Fibroblast of lung (primary cell): ENCODE measurements around the gene BTBD9. TPM values are rescaled to one million over a fixed set of nuclear protein-coding genes. Genes with fewer than 3 reads are reported as not detected.
A peak's percentile ranks its signal among the peaks of the same experiment; 100 is the strongest.

Experiments
- DNase-seq, 2 donors: peaks; one replicate each; pipeline versions ENCODE4 v3.0.0 to v3.0.0-alpha.2; 2010; ENCODE audit warnings: low read depth in 2 of 2
- H2AFZ ChIP-seq: 2 replicates; pipeline ENCODE4 v1.5.1; 2012; ENCODE audit warnings: low read length, control low read depth, inconsistent platforms
- H3K27ac ChIP-seq: 2 replicates; pipeline ENCODE4 v1.5.1; 2011; ENCODE audit warnings: low read length, control low read depth; ENCODE audit not compliant: insufficient read depth
- H3K27me3 ChIP-seq: 2 replicates; pipeline ENCODE4 v1.5.1; 2011; ENCODE audit warnings: mild to moderate bottlenecking, low read length; ENCODE audit not compliant: control insufficient read depth, insufficient read depth
- H3K36me3 ChIP-seq: 2 replicates; pipeline ENCODE4 v1.5.1; 2011; ENCODE audit warnings: low read length; ENCODE audit not compliant: control insufficient read depth, insufficient read depth
- H3K4me1 ChIP-seq: 2 replicates; pipeline ENCODE4 v1.5.1; 2011; ENCODE audit warnings: low read length; ENCODE audit not compliant: control insufficient read depth, insufficient read depth; ENCODE audit errors: extremely low read depth
- H3K4me2 ChIP-seq: 2 replicates; pipeline ENCODE4 v1.5.1; 2011; ENCODE audit warnings: low read length, control low read depth; ENCODE audit not compliant: insufficient read depth; ENCODE audit errors: extremely low read depth
- H3K4me3 ChIP-seq, 4 experiments: fragments of 200-600 bp in 1 of 4; sonication (generic) in 1 of 4; replicated peaks in 1 of 4; 2 replicates each; pipeline ENCODE4 v1.5.1; 2011 to 2016; ENCODE audit warnings: low read length in 4 of 4, low read depth in 3 of 4, mild to moderate bottlenecking in 3 of 4, control low read depth in 2 of 4, inconsistent platforms in 1 of 4, mixed read lengths in 1 of 4; ENCODE audit not compliant: insufficient read depth in 1 of 4; ENCODE audit errors: control extremely low read depth in 1 of 4
- H3K79me2 ChIP-seq: 2 replicates; pipeline ENCODE4 v1.5.1; 2012; ENCODE audit warnings: mild to moderate bottlenecking, low read length, inconsistent platforms; ENCODE audit not compliant: control insufficient read depth, insufficient read depth
- H3K9ac ChIP-seq: 2 replicates; pipeline ENCODE4 v1.5.1; 2011; ENCODE audit warnings: mild to moderate bottlenecking, low read length, control low read depth; ENCODE audit not compliant: insufficient read depth
- H3K9me3 ChIP-seq: 2 replicates; pipeline ENCODE4 v1.5.1; 2012; ENCODE audit warnings: low read depth, low read length; ENCODE audit not compliant: control insufficient read depth, insufficient read depth
- H4K20me1 ChIP-seq: 2 replicates; pipeline ENCODE4 v1.5.1; 2011; ENCODE audit warnings: low read length; ENCODE audit not compliant: control insufficient read depth, insufficient read depth; ENCODE audit errors: extremely low read depth
- CTCF ChIP-seq, 2 donors: IDR thresholded peaks in 1 of 2; conservative IDR thresholded peaks in 1 of 2; 1 replicate in 1 of 2; 2 replicates in 1 of 2; pipeline ENCODE4 v1.5.1; 2011 to 2012; ENCODE audit warnings: low read length in 2 of 2, control low read depth in 1 of 2, inconsistent platforms in 1 of 2, low read depth in 1 of 2, mild to moderate bottlenecking in 1 of 2
- EZH2 ChIP-seq: IDR thresholded peaks from 2 replicates; pipeline ENCODE4 v1.5.1; 2012; ENCODE audit warnings: low read length, control low read depth, mild to moderate bottlenecking; ENCODE audit errors: missing control alignments
- polyA plus RNA-seq, 2 donors: library from polyadenylated mRNA; depleted of rRNA in 1 of 2; stranded (reverse) in 1 of 2; unstranded in 1 of 2; fragments of >200 nt; gene quantifications; 2 replicates each; pipeline ENCODE4 v1.2.1, GENCODE V29; 2011 to 2012; ENCODE audit warnings: missing spikeins in 1 of 2
- total RNA-seq: library from RNA; depleted of rRNA; stranded (reverse); fragments of >200 nt; gene quantifications from 2 replicates; pipeline ENCODE4 v1.2.1, GENCODE V29; 2014

The BTBD9 gene
- total and polyA plus RNA-seq, 2 donors (not counting 1 experiment from before 2014, with no cell fraction given): 7.7 to 13.4 TPM

GRCh38 chr6:38367231-38367630 lies 272.5 kb downstream of the BTBD9 start:
- DNase-seq: peak in 1 of 2 donors; percentile 41
- H3K27me3 ChIP-seq: no peaks in the 10 kb centered on the region
- no peak overlapping the region for H3K27ac ChIP-seq
- H3K9ac ChIP-seq: no peak overlapping the region
- no peaks in the 10 kb centered on the region for H4K20me1 ChIP-seq
- H3K4me1 ChIP-seq: no peaks in the 10 kb centered on the region
- no peaks in the 10 kb centered on the region for H3K36me3 ChIP-seq
- H3K4me3 ChIP-seq: no peak overlapping the region
- TF ChIP-seq EZH2 (no peak), CTCF (conservative IDR thresholded peaks at IDR 0.05 in 1 of 2, IDR thresholded peaks at IDR 0.05 in 1 of 2; ENCODE audit: low read depth in 1 of 2, low read length in 2 of 2) (no peak)
- H3K4me2 ChIP-seq: no peak overlapping the region
- H3K79me2 ChIP-seq: no peaks in the 10 kb centered on the region
- no peak overlapping the region for H2AFZ ChIP-seq
- no peaks in the 10 kb centered on the region for H3K9me3 ChIP-seq

GRCh38 chr6:38366234-38366633 lies 273.5 kb downstream of the BTBD9 start:
- Histone ChIP-seq H3K9ac (no peak overlapping the region), H3K4me1 (no peaks in the 10 kb centered on the region), H3K36me3 (no peaks in the 10 kb centered on the region), H2AFZ (no peak overlapping the region), H3K4me2 (no peak overlapping the region), H3K9me3 (no peaks in the 10 kb centered on the region), H3K79me2 (no peaks in the 10 kb centered on the region), H3K27me3 (no peaks in the 10 kb centered on the region), H4K20me1 (no peaks in the 10 kb centered on the region), H3K4me3 (no peak overlapping the region), H3K27ac (no peak overlapping the region)
- no peak for DNase-seq
- TF ChIP-seq CTCF (conservative IDR thresholded peaks at IDR 0.05 in 1 of 2, IDR thresholded peaks at IDR 0.05 in 1 of 2; ENCODE audit: low read depth in 1 of 2, low read length in 2 of 2) (no peak), EZH2 (no peak)

GRCh38 chr6:38364775-38365174 lies 275.0 kb downstream of the BTBD9 start:
- Histone ChIP-seq H3K4me1 (no peaks in the 10 kb centered on the region), H3K9ac (no peak overlapping the region), H3K27me3 (no peaks in the 10 kb centered on the region), H3K27ac (no peak overlapping the region), H2AFZ (no peak overlapping the region), H3K4me3 (no peak overlapping the region), H3K36me3 (no peaks in the 10 kb centered on the region), H4K20me1 (no peaks in the 10 kb centered on the region), H3K9me3 (no peaks in the 10 kb centered on the region), H3K4me2 (no peak overlapping the region), H3K79me2 (no peaks in the 10 kb centered on the region)
- TF ChIP-seq CTCF (conservative IDR thresholded peaks at IDR 0.05 in 1 of 2, IDR thresholded peaks at IDR 0.05 in 1 of 2; ENCODE audit: low read depth in 1 of 2, low read length in 2 of 2) (no peak), EZH2 (no peak)
- DNase-seq: no peak
